Measurements from ENCODE around the gene GASK1A.

The GASK1A gene

GRCh38 chr3:43055806-43056770, 77.0 kb downstream of the GASK1A start (continued):
- TF ChIP-seq, protein P1, sequence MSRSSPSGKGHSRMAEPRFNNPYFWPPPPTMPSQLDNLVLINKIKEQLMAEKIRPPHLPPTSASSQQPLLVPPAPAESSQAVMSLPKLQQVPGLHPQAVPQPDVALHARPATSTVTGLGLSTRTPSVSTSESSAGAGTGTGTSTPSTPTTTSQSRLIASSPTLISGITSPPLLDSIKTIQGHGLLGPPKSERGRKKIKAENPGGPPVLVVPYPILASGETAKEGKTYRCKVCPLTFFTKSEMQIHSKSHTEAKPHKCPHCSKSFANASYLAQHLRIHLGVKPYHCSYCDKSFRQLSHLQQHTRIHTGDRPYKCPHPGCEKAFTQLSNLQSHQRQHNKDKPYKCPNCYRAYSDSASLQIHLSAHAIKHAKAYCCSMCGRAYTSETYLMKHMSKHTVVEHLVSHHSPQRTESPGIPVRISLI (tag by site-specific recombination; IDR thresholded peaks at IDR 0.05), result no peak
- TF ChIP-seq ZNF169 (tag by site-specific recombination; IDR thresholded peaks at IDR 0.05) (no peak), ZNF623 (tag by site-specific recombination; IDR thresholded peaks at IDR 0.05) (no peak), ZNF521 (tag by site-specific recombination; IDR thresholded peaks at IDR 0.05) (no peak), ZSCAN23 (tag by site-specific recombination; IDR thresholded peaks at IDR 0.05) (no peak)

DNA sequence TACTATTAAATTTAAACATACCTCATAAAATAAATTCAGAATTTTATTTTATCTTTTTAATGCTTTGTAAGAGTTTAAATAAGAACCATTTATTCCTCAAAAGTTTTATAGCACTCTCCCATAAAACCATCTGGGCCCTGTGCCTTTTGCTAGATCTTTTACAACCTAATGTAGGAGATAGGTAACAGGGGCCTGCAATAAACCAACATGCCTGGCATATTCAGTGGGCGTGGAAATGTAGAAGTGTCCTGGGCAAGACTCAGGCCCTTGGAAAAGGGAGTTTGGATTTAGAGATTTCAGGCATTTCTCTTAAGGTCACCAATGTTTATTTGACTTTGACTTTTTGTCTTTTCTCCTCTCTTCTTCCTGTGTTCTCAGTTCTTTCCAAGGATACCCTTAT, 80.3 kb downstream of the GASK1A start:
- POLR2A ChIA-PET, result no interaction called here

More for the DNA sequence above, 80.3 kb downstream of the GASK1A start:
- TF ChIP-seq ZNF558 (tag by site-specific recombination; IDR thresholded peaks at IDR 0.05) (no peak), ZNF26 (tag by site-specific recombination; IDR thresholded peaks at IDR 0.05) (no peak), ZNF473 (tag by site-specific recombination; IDR thresholded peaks at IDR 0.05) (no peak), ZNF10 (tag by site-specific recombination; IDR thresholded peaks at IDR 0.05) (no peak), SETDB1 (IDR thresholded peaks at IDR 0.05; ENCODE audit: insufficient read length, low read length) (no peak), KLF16 (tag by site-specific recombination; IDR thresholded peaks at IDR 0.05) (no peak), ZNF202 (tag by site-specific recombination; IDR thresholded peaks at IDR 0.05; ENCODE audit: borderline replicate concordance) (no peak), ZNF707 (tag by site-specific recombination; IDR thresholded peaks at IDR 0.05) (no peak), ZNF664 (tag by site-specific recombination; IDR thresholded peaks at IDR 0.05) (no peak), ZNF510 (tag by site-specific recombination; IDR thresholded peaks at IDR 0.05; ENCODE audit: insufficient replicate concordance) (no peak), ZNF555 (tag by site-specific recombination; conservative IDR thresholded peaks at IDR 0.05) (no peak), HOXA7 (CRISPR knock-in tag; IDR thresholded peaks at IDR 0.05; ENCODE audit: borderline replicate concordance) (no peak), ZNF513 (tag by site-specific recombination; IDR thresholded peaks at IDR 0.05) (no peak), ZNF530 (tag by site-specific recombination; IDR thresholded peaks at IDR 0.05; ENCODE audit: low read depth) (no peak)
- TF ChIP-seq, protein P2, sequence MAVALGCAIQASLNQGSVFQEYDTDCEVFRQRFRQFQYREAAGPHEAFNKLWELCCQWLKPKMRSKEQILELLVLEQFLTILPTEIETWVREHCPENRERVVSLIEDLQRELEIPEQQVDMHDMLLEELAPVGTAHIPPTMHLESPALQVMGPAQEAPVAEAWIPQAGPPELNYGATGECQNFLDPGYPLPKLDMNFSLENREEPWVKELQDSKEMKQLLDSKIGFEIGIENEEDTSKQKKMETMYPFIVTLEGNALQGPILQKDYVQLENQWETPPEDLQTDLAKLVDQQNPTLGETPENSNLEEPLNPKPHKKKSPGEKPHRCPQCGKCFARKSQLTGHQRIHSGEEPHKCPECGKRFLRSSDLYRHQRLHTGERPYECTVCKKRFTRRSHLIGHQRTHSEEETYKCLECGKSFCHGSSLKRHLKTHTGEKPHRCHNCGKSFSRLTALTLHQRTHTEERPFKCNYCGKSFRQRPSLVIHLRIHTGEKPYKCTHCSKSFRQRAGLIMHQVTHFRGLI (tag by site-specific recombination; IDR thresholded peaks at IDR 0.05), result no peak
- TF ChIP-seq, protein P3, sequence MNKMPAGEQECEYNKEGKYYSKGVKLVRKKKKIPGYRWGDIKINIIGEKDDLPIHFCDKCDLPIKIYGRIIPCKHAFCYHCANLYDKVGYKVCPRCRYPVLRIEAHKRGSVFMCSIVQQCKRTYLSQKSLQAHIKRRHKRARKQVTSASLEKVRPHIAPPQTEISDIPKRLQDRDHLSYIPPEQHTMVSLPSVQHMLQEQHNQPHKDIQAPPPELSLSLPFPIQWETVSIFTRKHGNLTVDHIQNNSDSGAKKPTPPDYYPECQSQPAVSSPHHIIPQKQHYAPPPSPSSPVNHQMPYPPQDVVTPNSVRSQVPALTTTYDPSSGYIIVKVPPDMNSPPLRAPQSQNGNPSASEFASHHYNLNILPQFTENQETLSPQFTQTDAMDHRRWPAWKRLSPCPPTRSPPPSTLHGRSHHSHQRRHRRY (tag by site-specific recombination; IDR thresholded peaks at IDR 0.05), result no peak
- TF ChIP-seq, protein P4, sequence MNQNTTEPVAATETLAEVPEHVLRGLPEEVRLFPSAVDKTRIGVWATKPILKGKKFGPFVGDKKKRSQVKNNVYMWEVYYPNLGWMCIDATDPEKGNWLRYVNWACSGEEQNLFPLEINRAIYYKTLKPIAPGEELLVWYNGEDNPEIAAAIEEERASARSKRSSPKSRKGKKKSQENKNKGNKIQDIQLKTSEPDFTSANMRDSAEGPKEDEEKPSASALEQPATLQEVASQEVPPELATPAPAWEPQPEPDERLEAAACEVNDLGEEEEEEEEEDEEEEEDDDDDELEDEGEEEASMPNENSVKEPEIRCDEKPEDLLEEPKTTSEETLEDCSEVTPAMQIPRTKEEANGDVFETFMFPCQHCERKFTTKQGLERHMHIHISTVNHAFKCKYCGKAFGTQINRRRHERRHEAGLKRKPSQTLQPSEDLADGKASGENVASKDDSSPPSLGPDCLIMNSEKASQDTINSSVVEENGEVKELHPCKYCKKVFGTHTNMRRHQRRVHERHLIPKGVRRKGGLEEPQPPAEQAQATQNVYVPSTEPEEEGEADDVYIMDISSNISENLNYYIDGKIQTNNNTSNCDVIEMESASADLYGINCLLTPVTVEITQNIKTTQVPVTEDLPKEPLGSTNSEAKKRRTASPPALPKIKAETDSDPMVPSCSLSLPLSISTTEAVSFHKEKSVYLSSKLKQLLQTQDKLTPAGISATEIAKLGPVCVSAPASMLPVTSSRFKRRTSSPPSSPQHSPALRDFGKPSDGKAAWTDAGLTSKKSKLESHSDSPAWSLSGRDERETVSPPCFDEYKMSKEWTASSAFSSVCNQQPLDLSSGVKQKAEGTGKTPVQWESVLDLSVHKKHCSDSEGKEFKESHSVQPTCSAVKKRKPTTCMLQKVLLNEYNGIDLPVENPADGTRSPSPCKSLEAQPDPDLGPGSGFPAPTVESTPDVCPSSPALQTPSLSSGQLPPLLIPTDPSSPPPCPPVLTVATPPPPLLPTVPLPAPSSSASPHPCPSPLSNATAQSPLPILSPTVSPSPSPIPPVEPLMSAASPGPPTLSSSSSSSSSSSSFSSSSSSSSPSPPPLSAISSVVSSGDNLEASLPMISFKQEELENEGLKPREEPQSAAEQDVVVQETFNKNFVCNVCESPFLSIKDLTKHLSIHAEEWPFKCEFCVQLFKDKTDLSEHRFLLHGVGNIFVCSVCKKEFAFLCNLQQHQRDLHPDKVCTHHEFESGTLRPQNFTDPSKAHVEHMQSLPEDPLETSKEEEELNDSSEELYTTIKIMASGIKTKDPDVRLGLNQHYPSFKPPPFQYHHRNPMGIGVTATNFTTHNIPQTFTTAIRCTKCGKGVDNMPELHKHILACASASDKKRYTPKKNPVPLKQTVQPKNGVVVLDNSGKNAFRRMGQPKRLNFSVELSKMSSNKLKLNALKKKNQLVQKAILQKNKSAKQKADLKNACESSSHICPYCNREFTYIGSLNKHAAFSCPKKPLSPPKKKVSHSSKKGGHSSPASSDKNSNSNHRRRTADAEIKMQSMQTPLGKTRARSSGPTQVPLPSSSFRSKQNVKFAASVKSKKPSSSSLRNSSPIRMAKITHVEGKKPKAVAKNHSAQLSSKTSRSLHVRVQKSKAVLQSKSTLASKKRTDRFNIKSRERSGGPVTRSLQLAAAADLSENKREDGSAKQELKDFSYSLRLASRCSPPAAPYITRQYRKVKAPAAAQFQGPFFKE (tag by site-specific recombination; IDR thresholded peaks at IDR 0.05; ENCODE audit: borderline replicate concordance), result no peak
- Histone ChIP-seq H3K9me3 (ENCODE audit: control insufficient read depth, insufficient read depth, low read depth, low read length) (no peaks in the 10 kb centered on the region), H3K4me1 (ENCODE audit: control insufficient read depth, insufficient read depth, low read length) (no peaks in the 10 kb centered on the region), H3K27ac (ENCODE audit: extremely low read depth, low read depth, low read length) (no peak overlapping the region), H3K4me3 (ENCODE audit: low read depth, low read length) (no peak overlapping the region), H3K36me3 (ENCODE audit: control insufficient read depth in 2 of 2, insufficient read depth in 1 of 2, low read length in 2 of 2) (peaks cover 0 to 6% of the 10 kb centered on the region in 2 experiments; a peak in 1 of 3 replicates)
- CTCF ChIA-PET, result no interaction called here
